Fibroblast of lung (primary cell): ENCODE results near the gene FAM174C. TPM values are rescaled to one million over a fixed set of nuclear protein-coding genes. Genes with fewer than 3 reads are reported as not detected.
A peak's percentile ranks its signal among the peaks of the same experiment; 100 is the strongest.

Source experiments
- DNase-seq, 2 donors: peaks; one replicate each; pipeline versions ENCODE4 v3.0.0 to v3.0.0-alpha.2; 2010; ENCODE audit warnings: low read depth in 2 of 2
- H2AFZ ChIP-seq: 2 replicates; pipeline ENCODE4 v1.5.1; 2012; ENCODE audit warnings: low read length, control low read depth, inconsistent platforms
- H3K27ac ChIP-seq: 2 replicates; pipeline ENCODE4 v1.5.1; 2011; ENCODE audit warnings: low read length, control low read depth; ENCODE audit not compliant: insufficient read depth
- H3K27me3 ChIP-seq: 2 replicates; pipeline ENCODE4 v1.5.1; 2011; ENCODE audit warnings: mild to moderate bottlenecking, low read length; ENCODE audit not compliant: control insufficient read depth, insufficient read depth
- H3K36me3 ChIP-seq: 2 replicates; pipeline ENCODE4 v1.5.1; 2011; ENCODE audit warnings: low read length; ENCODE audit not compliant: control insufficient read depth, insufficient read depth
- H3K4me1 ChIP-seq: 2 replicates; pipeline ENCODE4 v1.5.1; 2011; ENCODE audit warnings: low read length; ENCODE audit not compliant: control insufficient read depth, insufficient read depth; ENCODE audit errors: extremely low read depth
- H3K4me2 ChIP-seq: 2 replicates; pipeline ENCODE4 v1.5.1; 2011; ENCODE audit warnings: low read length, control low read depth; ENCODE audit not compliant: insufficient read depth; ENCODE audit errors: extremely low read depth
- H3K4me3 ChIP-seq, 4 experiments: fragments of 200-600 bp in 1 of 4; sonication (generic) in 1 of 4; replicated peaks in 1 of 4; 2 replicates each; pipeline ENCODE4 v1.5.1; 2011 to 2016; ENCODE audit warnings: low read length in 4 of 4, low read depth in 3 of 4, mild to moderate bottlenecking in 3 of 4, control low read depth in 2 of 4, inconsistent platforms in 1 of 4, mixed read lengths in 1 of 4; ENCODE audit not compliant: insufficient read depth in 1 of 4; ENCODE audit errors: control extremely low read depth in 1 of 4
- H3K79me2 ChIP-seq: 2 replicates; pipeline ENCODE4 v1.5.1; 2012; ENCODE audit warnings: mild to moderate bottlenecking, low read length, inconsistent platforms; ENCODE audit not compliant: control insufficient read depth, insufficient read depth
- H3K9ac ChIP-seq: 2 replicates; pipeline ENCODE4 v1.5.1; 2011; ENCODE audit warnings: mild to moderate bottlenecking, low read length, control low read depth; ENCODE audit not compliant: insufficient read depth
- H3K9me3 ChIP-seq: 2 replicates; pipeline ENCODE4 v1.5.1; 2012; ENCODE audit warnings: low read depth, low read length; ENCODE audit not compliant: control insufficient read depth, insufficient read depth
- H4K20me1 ChIP-seq: 2 replicates; pipeline ENCODE4 v1.5.1; 2011; ENCODE audit warnings: low read length; ENCODE audit not compliant: control insufficient read depth, insufficient read depth; ENCODE audit errors: extremely low read depth
- EZH2 ChIP-seq: IDR thresholded peaks from 2 replicates; pipeline ENCODE4 v1.5.1; 2012; ENCODE audit warnings: low read length, control low read depth, mild to moderate bottlenecking; ENCODE audit errors: missing control alignments
- polyA plus RNA-seq, 2 donors: library from polyadenylated mRNA; depleted of rRNA in 1 of 2; stranded (reverse) in 1 of 2; unstranded in 1 of 2; fragments of >200 nt; gene quantifications; 2 replicates each; pipeline ENCODE4 v1.2.1, GENCODE V29; 2011 to 2012; ENCODE audit warnings: missing spikeins in 1 of 2
- total RNA-seq: library from RNA; depleted of rRNA; stranded (reverse); fragments of >200 nt; gene quantifications from 2 replicates; pipeline ENCODE4 v1.2.1, GENCODE V29; 2014
- TF ChIP-seq, protein P1 (sequence below), 2 donors: IDR thresholded peaks in 1 of 2; conservative IDR thresholded peaks in 1 of 2; 1 replicate in 1 of 2; 2 replicates in 1 of 2; pipeline ENCODE4 v1.5.1; 2011 to 2012; ENCODE audit warnings: low read length in 2 of 2, control low read depth in 1 of 2, inconsistent platforms in 1 of 2, low read depth in 1 of 2, mild to moderate bottlenecking in 1 of 2

The FAM174C gene
- total and polyA plus RNA-seq, 2 donors (not counting 1 experiment from before 2014, with no cell fraction given) = 16.1 to 22.5 TPM

DNA sequence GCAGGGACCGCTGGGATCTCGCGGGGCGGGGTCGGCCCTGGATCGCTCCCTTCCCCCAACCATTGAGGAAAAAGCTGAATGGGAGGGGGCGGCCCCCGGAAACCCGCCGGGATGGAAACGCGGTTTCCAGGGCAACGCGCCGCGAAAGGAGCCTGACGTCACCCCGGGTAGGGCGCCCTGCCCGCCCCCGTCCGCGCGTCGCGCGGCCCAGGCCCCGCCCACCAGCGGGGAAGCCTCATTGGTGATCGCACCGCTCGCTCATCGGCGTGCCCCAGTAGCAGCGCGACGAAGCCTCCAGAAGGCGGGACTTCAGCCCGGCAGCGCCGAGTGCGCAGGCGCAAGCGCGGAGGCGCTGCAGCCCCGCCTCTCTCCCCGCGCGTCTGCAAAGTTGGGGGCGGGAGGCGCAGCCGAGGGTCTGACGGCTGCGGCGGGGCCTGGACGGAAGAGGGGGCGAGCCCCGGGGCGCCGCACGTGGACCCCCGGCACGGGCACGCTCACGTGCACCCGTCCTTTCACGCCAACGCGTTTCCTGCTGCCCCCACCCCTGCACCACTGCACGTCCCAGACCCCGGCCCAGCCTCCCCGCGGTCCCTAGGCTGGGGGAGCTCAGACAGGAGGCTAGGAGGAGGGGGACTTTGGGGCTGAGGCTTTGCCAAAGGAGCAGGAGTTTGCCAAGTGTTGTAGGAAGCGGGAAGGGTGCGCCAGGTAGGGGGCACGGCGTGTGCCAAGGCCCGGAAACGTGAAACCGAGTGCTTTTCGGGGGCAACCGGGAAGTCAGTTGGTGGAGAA is 14.4 kb upstream of the FAM174C start:
- Histone ChIP-seq H3K4me3 (peak overlapping the region; percentile 50 to 72 (median 60)), H2AFZ (no peak overlapping the region), H3K9me3 (no peaks in the 10 kb centered on the region), H3K36me3 (peaks cover 17% of the 10 kb centered on the region), H3K27me3 (no peaks in the 10 kb centered on the region), H3K79me2 (peaks cover 18% of the 10 kb centered on the region), H3K4me2 (peak overlapping the region; percentile 91), H4K20me1 (no peaks in the 10 kb centered on the region), H3K9ac (peak overlapping the region; percentile 92), H3K4me1 (peaks cover 53% of the 10 kb centered on the region), H3K27ac (peak overlapping the region; percentile 95)
- TF ChIP-seq, protein P1, sequence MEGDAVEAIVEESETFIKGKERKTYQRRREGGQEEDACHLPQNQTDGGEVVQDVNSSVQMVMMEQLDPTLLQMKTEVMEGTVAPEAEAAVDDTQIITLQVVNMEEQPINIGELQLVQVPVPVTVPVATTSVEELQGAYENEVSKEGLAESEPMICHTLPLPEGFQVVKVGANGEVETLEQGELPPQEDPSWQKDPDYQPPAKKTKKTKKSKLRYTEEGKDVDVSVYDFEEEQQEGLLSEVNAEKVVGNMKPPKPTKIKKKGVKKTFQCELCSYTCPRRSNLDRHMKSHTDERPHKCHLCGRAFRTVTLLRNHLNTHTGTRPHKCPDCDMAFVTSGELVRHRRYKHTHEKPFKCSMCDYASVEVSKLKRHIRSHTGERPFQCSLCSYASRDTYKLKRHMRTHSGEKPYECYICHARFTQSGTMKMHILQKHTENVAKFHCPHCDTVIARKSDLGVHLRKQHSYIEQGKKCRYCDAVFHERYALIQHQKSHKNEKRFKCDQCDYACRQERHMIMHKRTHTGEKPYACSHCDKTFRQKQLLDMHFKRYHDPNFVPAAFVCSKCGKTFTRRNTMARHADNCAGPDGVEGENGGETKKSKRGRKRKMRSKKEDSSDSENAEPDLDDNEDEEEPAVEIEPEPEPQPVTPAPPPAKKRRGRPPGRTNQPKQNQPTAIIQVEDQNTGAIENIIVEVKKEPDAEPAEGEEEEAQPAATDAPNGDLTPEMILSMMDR (conservative IDR thresholded peaks at IDR 0.05 in 1 of 2, IDR thresholded peaks at IDR 0.05 in 1 of 2; ENCODE audit: low read depth in 1 of 2, low read length in 2 of 2) = no peak
- no peak for TF ChIP-seq EZH2
- peak; percentile 90 to 96 for DNase-seq

DNA sequence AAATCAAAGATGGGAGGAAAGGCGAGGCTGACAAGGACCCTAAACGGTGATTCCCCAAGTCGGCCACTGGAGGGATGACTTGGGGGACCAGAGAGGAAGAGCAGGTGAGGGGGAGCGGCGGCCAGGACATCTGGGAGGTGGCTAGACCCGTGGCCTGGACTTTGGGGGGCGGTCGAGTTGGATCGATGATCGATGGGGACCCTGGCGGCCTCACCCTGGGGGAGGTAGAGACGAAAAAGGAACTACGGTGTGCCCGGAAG is 13.9 kb upstream of the FAM174C start:
- Histone ChIP-seq H3K4me3 (peak overlapping the region; percentile 50 to 72 (median 60)), H3K79me2 (peaks cover 16% of the 10 kb centered on the region), H3K36me3 (peaks cover 15% of the 10 kb centered on the region), H3K27ac (peak overlapping the region; percentile 95), H3K27me3 (no peaks in the 10 kb centered on the region), H4K20me1 (no peaks in the 10 kb centered on the region), H3K9me3 (no peaks in the 10 kb centered on the region), H3K4me2 (peak overlapping the region; percentile 91), H2AFZ (no peak overlapping the region), H3K4me1 (peaks cover 56% of the 10 kb centered on the region), H3K9ac (peak overlapping the region; percentile 92)
- no peak for DNase-seq
- TF ChIP-seq, protein P1 (conservative IDR thresholded peaks at IDR 0.05 in 1 of 2, IDR thresholded peaks at IDR 0.05 in 1 of 2; ENCODE audit: low read depth in 1 of 2, low read length in 2 of 2) = no peak
- no peak for TF ChIP-seq EZH2

DNA sequence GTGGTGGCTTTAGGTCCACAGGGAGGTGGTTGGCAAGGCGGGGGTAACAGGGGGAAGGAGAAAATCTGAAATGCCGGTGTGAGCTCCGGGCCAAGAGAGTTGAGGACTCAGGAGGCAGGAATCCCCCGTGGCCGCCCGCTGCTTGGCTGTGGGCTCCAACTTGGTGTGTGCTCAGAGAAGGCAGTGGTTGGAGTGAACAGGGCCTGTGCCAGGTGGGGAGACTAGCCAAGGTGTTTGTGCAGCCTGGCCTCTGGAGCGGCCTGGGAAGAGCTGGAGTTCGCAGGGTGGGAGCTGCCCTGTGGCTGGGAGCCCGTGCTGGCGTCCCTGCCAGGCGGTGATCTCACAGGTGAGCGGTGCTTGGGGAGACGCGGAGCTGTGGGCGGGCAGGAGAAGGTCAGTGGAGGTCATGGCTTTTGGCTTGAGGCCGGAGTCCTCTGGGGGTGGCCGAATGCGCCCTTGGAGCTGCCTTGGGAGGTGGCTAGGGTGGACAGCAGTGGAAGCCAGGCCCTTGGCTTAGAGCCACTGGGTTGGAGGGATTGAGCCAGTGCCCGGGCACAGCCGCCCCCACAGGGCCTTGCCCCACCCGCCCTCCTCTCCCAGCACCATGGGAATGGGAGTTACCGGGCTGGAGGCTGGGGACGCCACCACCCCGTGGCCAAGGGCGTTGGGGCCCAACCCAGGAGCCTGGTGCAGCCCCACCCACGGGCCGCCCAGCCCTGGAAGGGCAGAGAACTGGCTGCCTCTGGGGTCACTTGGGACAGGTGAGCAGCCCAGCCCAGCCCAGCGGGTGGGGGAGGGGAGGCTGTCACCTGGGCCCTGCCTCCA is 13.3 kb upstream of the FAM174C start:
- Histone ChIP-seq H3K27ac (peak overlapping the region; percentile 95), H3K4me1 (peaks cover 54% of the 10 kb centered on the region), H2AFZ (no peak overlapping the region), H3K27me3 (no peaks in the 10 kb centered on the region), H3K4me2 (peak overlapping the region; percentile 91), H3K9ac (peak overlapping the region; percentile 92), H3K36me3 (peaks cover 10% of the 10 kb centered on the region), H3K4me3 (peak overlapping the region in 3 of 4 experiments; percentile 50 to 72 (median 60)), H3K9me3 (no peaks in the 10 kb centered on the region), H3K79me2 (peaks cover 11% of the 10 kb centered on the region), H4K20me1 (no peaks in the 10 kb centered on the region)
- DNase-seq = peak in 1 of 2 donors; percentile 83
- TF ChIP-seq EZH2 = no peak
- TF ChIP-seq, protein P1 (conservative IDR thresholded peaks at IDR 0.05 in 1 of 2, IDR thresholded peaks at IDR 0.05 in 1 of 2; ENCODE audit: low read depth in 1 of 2, low read length in 2 of 2) = no peak
